Type B pancreatic cell (in vitro differentiated cells): ENCODE data around the gene BTBD9. TPM values are rescaled to one million over a fixed set of nuclear protein-coding genes. Genes with fewer than 3 reads are reported as not detected.

Experiments
- DNase-seq: peaks from one replicate; pipeline ENCODE4 v3.0.0; 2021; ENCODE audit warnings: mixed read lengths; ENCODE audit not compliant: unreplicated experiment; ENCODE audit errors: extremely low spot score
- H3K27ac Mint-ChIP-seq: 2 replicates; pipeline ENCODE4 v1.8.0; 2021; ENCODE audit warnings: mild to moderate bottlenecking, mixed read lengths
- H3K27me3 Mint-ChIP-seq: 2 replicates; pipeline ENCODE4 v1.8.0; 2021; ENCODE audit warnings: mixed read lengths
- H3K36me3 Mint-ChIP-seq: 2 replicates; pipeline ENCODE4 v1.8.0; 2021; ENCODE audit warnings: mixed read lengths
- H3K4me1 Mint-ChIP-seq: one replicate; pipeline ENCODE4 v1.8.0; 2021; ENCODE audit warnings: mixed read lengths; ENCODE audit not compliant: unreplicated experiment
- H3K4me3 Mint-ChIP-seq: 2 replicates; pipeline ENCODE4 v1.8.0; 2021; ENCODE audit warnings: mild to moderate bottlenecking, mixed read lengths
- H3K9me3 Mint-ChIP-seq: 2 replicates; pipeline ENCODE4 v1.8.0; 2021; ENCODE audit warnings: mixed read lengths
- total RNA-seq: library from RNA; stranded (reverse); gene quantifications from 2 replicates; pipeline ENCODE4 v1.2.1, GENCODE V29; 2021; ENCODE audit warnings: low replicate concordance
- TF ChIP-seq, protein P1 (sequence below): fragments of 200-600 bp; sonication (generic); conservative IDR thresholded peaks from 2 replicates; pipeline ENCODE4 v1.5.0; 2021; ENCODE audit warnings: antibody characterized with exemption, mild to moderate bottlenecking

BTBD9 gene
- total RNA-seq, 1 donor from 2014 or later, result 14.9 TPM

DNA sequence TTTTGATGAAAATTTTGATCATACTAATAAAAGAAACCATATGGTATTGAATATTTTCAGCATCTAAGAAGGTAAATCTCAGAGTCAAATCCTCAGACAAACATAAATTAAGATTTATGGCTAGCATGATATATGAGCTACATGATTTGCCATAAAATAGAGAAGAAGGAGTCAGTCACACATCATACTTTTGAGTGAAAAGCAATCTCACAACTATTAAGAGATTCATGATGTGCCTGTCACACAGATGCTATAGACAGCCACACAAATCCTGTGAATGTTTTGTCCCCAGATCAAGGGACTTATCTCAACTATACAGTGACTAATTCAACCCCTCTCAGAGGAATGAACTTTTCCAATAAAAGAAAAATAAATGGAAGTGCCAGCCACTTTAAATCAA lies 85.7 kb downstream of the BTBD9 start:
- TF ChIP-seq, protein P1, sequence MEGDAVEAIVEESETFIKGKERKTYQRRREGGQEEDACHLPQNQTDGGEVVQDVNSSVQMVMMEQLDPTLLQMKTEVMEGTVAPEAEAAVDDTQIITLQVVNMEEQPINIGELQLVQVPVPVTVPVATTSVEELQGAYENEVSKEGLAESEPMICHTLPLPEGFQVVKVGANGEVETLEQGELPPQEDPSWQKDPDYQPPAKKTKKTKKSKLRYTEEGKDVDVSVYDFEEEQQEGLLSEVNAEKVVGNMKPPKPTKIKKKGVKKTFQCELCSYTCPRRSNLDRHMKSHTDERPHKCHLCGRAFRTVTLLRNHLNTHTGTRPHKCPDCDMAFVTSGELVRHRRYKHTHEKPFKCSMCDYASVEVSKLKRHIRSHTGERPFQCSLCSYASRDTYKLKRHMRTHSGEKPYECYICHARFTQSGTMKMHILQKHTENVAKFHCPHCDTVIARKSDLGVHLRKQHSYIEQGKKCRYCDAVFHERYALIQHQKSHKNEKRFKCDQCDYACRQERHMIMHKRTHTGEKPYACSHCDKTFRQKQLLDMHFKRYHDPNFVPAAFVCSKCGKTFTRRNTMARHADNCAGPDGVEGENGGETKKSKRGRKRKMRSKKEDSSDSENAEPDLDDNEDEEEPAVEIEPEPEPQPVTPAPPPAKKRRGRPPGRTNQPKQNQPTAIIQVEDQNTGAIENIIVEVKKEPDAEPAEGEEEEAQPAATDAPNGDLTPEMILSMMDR, result no peak
- Mint-ChIP-seq H3K9me3 (no peaks in the 10 kb centered on the region), H3K36me3 (no peaks in the 10 kb centered on the region), H3K4me3 (no peak overlapping the region), H3K27me3 (no peaks in the 10 kb centered on the region), H3K4me1 (peaks cover 4% of the 10 kb centered on the region), H3K27ac (no peak overlapping the region)
- DNase-seq, result no peak

GRCh38 chr6:38552121-38552520 lies 87.6 kb downstream of the BTBD9 start:
- H3K4me3 Mint-ChIP-seq, result no peak overlapping the region
- DNase-seq, result no peak

GRCh38 chr6:38549795-38550194 lies 89.9 kb downstream of the BTBD9 start:
- H3K36me3 Mint-ChIP-seq, result peaks cover 3% of the 10 kb centered on the region
- TF ChIP-seq, protein P1, result no peak
- H3K27ac Mint-ChIP-seq, result no peak overlapping the region
- no peak overlapping the region for H3K4me3 Mint-ChIP-seq
- no peak for DNase-seq
- no peaks in the 10 kb centered on the region for H3K27me3 Mint-ChIP-seq
- H3K9me3 Mint-ChIP-seq, result no peaks in the 10 kb centered on the region
- H3K4me1 Mint-ChIP-seq, result no peaks in the 10 kb centered on the region

More at GRCh38 chr6:38552121-38552520, 87.6 kb downstream of the BTBD9 start:
- TF ChIP-seq, protein P1, result no peak
- Mint-ChIP-seq H3K9me3 (no peaks in the 10 kb centered on the region), H3K27ac (no peak overlapping the region), H3K36me3 (peaks cover 3% of the 10 kb centered on the region), H3K27me3 (no peaks in the 10 kb centered on the region), H3K4me1 (peaks cover 4% of the 10 kb centered on the region)

DNA sequence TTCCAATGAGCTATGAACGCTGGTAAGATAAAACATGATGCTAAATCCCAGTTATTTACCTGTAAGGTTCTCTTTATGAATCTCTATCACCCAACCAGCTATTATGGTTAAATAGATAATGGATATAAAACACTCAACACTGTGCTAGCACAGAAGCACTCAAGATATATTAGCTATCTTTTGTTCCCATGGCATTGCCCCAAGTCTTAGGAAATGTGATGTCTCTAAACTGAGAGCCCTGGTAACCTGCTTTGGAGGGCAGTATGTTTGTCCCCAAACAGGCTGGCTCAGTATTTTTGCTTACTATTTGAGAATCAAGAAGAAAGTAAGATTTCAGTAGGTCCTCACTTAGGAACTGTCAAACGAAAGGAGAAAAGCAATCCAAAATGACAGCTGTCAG lies 90.5 kb downstream of the BTBD9 start:
- TF ChIP-seq, protein P1, result no peak
- H3K4me3 Mint-ChIP-seq, result no peak overlapping the region
- no peak for DNase-seq
- H3K4me1 Mint-ChIP-seq, result no peaks in the 10 kb centered on the region
- H3K36me3 Mint-ChIP-seq, result peaks cover 3% of the 10 kb centered on the region
- no peaks in the 10 kb centered on the region for H3K27me3 Mint-ChIP-seq
- H3K9me3 Mint-ChIP-seq, result no peaks in the 10 kb centered on the region
- H3K27ac Mint-ChIP-seq, result no peak overlapping the region

GRCh38 chr6:38543022-38543421 lies 96.7 kb downstream of the BTBD9 start:
- TF ChIP-seq, protein P1, result no peak
- Mint-ChIP-seq H3K9me3 (no peaks in the 10 kb centered on the region), H3K4me3 (no peak overlapping the region), H3K27me3 (no peaks in the 10 kb centered on the region), H3K27ac (no peak overlapping the region), H3K36me3 (peaks cover 3% of the 10 kb centered on the region), H3K4me1 (no peaks in the 10 kb centered on the region)
- no peak for DNase-seq

- H3K27ac Mint-ChIP-seq, result no peak overlapping the region
- no peaks in the 10 kb centered on the region for H3K27me3 Mint-ChIP-seq
- no peaks in the 10 kb centered on the region for H3K36me3 Mint-ChIP-seq
- no peaks in the 10 kb centered on the region for H3K4me1 Mint-ChIP-seq
- H3K9me3 Mint-ChIP-seq, result no peaks in the 10 kb centered on the region
- TF ChIP-seq, protein P1, result no peak
- H3K4me3 Mint-ChIP-seq, result no peak overlapping the region
- no peak for DNase-seq
Observed at GRCh38 chr6:38542031-38542430, 97.7 kb downstream of the BTBD9 start.
